Kidney glomerular epithelial cell (primary cell): ENCODE data around the gene CHKB.
"Not testable (repeated sequence)": the region's sequence is repeated elsewhere in the genome, so short reads cannot be mapped to it uniquely, and the experiment has no call there.

Source experiments
- DNase-seq: peaks from one replicate; lab custom pipeline; 2025; lab: John Stamatoyannopoulos, UW

CHKB gene

DNA sequence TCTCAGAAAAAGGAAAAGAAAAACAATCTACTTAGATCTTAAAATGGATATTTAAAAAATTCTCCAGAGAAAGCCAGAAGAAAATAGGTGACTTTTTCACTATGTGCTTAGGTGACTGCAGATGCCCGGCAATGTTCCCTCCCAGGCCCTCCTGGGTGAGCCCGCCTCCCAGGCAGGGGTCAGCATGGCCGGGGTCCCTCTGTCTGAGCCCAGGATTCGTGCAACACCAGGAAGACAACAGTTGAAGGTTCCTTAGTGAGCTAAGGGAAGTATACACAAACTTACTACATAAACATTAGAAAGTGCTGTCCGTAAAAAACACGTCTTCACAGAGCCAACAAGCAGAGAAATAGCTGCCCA, 29.5 kb upstream of the CHKB start:
- DNase-seq = no peak

DNA sequence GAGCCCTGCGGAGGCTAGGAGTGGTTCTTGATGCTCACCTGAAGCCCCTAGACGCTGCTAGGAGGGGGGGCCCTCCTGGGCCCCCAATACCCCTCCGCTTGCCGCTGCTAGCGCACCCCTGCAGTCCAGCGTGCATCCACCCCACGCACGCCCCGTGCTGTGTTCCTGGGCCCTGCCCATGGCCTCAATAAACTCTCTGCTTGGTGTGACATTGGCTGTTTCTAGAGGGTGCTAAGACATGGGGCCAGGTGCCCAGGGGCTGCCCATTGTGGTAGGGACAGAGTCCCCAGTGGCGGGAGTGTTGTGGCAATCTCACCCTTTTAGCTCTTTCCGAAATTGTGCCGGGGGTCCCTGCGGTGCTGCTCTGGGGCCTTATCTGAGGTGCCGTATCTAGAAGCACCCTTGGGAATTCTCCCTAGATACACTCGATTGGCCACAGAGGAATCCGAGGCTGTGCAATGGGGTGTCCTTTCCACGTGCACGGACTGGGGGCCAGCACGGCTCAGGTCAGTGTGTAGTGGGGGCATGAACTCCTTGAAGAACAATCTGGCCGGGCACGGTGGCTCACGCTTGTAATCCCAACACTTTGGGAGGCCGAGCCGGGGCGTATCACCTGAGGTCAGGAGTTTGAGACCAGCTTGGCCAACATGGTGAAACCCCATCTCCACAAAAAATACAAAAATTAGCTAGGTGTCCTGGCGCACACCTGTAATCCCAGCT, 28.9 kb upstream of the CHKB start:
- no peak for DNase-seq

DNA sequence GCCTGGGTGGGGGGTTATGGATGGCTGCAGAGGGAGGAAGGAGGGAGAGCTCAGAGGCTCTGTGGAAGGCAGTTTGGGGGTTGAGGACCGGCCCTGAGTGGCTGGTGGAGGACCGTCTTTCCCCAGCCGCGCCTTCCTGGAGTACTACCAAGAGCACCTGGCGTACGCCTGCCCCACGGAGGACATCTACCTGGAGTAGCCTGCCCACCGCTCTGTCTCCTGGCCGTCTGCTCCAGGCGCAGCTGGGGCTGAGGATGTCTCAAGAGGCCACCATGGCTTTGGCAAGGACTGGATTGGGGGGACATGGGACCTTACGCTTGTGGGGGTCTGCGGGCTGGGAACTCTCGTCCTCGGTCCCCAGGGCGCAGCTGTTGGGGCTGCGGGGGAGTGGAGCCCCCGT, 27.9 kb upstream of the CHKB start:
- no peak for DNase-seq

DNA sequence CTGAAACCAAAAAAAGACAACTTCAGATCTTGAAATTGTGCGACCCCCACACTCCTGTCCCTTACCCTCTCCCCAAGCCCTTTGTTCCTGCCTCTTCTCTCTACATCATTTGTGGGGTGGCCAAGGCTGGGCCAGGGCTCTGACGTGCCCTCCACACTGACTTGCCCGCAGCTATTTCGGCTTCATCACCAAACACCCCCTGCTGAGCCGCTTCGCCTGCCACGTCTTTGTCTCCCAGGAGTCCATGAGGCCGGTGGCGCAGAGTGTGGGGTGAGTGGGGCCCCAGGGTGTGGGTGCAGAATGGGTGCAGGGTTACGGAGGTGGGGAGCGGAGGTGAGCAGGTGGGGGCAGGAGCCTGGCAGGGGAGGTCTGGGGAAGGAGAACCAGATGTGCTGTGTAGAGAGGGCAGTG, 27.4 kb upstream of the CHKB start:
- no peak for DNase-seq

DNA sequence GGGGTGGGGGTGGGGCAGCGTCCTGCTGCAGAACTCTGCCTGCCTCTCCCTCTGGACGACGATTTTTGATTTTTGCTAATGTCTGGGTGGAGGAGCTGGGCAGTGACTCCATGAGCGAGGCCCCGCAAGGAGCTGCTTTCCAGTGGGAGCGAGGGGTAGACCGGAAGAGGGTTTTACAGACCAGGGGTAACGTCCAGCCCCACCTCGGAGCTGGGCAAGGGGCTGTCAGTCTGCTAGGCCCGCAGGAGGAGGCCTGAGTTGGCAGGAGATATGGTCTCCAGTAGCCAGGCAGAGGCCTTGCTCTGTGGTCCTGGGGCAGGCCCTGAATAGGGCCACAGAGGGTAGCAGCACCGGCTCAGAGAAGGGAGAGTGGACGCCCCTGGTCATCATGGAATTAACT, 26.9 kb upstream of the CHKB start:
- DNase-seq = no peak

DNA sequence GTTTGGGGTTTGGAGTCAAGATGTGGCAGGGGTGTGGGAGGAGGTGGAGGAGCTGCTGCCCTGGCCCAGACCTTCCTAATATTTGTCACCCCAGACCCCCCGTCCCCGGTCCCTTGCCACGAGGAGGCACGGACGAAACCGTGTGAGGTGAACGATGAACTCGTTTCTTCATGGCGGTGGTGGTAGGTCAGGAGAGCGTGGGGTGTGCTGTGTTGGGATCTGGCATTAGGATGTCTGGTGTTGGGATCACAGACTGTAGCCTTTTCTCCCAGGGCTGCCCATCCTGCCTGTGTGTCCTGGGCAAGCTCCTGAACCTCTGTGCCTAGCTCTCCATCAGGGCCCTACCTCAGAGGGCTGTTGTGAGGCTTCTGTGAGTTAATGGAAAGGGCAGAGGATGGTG, 26.3 kb upstream of the CHKB start:
- DNase-seq = no peak

DNA sequence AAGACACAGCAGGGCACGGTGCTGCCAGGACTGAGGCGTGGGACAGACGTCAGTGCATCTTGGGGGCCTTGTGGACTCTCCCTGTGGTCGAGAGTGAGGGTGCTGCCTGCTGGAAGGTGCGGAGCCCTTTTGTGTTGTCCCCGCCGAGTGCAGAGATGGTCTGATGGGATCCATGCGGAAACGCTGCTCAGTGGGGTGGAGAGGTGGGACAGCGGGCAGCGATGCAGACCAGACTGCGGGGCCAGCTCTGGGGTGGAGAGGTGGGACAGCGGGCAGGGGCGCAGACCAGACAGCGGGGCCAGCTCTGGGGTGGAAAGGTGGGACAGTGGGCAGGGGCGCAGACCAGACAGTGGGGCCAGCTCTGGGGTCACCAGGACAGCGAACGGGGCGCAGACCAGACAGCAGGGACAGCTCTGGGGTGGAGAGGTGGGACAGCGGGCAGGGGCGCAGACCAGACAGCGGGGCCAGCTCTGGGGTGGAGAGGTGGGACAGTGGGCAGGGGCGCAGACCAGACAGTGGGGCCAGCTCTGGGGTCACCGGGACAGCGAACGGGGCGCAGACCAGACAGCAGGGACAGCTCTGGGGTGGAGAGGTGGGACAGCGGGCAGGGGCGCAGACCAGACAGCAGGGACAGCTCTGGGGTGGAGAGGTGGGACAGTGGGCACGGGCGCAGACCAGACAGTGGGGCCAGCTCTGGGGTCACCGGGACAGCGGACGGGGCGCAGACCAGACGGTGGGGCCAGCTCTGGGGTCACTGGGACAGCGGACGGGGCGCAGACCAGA, 25.6 kb upstream of the CHKB start:
- DNase-seq = not testable (repeated sequence)

DNA sequence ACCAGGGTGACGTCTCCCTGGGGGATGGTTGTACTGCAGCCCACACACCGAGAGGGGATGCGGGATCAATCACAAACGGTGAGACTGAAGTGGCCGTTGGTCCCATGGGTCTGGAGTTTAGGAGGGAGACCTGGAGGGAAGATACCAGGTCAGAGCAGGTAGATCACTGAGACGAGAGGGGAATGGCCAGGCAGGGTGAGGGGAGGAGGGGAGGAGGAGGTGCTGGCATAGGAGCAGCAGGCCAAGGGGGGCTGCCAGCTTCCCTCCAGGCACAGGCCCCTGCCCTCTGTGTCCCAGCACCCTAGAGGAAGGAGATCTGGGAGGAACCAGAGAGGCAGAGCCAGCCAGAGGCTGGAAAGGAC, 25.0 kb upstream of the CHKB start:
- no peak for DNase-seq

DNA sequence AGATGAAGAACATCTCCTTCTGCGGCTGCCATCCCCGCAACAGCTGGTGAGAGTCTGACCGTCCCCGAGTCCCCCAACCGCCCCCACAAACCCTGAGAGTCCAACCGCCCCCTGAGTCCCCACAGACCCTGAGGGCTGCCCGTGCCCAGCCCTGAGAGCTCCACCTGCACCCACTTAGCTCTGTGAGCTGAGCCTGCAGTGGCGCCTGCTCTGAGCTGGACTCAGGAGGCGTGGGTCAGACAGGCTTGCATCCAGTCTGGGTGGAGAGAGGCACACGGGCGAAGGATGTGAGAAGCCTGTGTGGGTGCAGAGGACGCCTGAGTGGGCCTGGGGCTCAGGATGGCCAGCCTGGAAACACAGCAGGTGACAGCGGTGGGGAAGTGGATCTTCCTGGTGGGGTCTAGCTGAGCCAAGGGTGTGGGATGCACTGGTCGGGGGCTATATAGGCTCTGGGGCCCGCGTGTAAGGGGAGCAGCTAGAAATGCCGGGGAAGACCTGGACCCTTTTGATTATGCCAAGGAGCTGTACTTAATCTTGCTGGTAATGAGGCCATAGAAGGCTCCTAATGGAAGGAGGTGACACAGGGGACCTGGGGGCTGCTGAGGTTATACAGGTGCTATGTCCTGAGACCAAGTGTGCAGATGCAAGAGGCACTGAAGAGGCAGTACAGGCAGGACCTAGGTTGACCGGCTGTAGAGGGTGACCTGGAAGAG, 24.5 kb upstream of the CHKB start:
- no peak for DNase-seq

DNA sequence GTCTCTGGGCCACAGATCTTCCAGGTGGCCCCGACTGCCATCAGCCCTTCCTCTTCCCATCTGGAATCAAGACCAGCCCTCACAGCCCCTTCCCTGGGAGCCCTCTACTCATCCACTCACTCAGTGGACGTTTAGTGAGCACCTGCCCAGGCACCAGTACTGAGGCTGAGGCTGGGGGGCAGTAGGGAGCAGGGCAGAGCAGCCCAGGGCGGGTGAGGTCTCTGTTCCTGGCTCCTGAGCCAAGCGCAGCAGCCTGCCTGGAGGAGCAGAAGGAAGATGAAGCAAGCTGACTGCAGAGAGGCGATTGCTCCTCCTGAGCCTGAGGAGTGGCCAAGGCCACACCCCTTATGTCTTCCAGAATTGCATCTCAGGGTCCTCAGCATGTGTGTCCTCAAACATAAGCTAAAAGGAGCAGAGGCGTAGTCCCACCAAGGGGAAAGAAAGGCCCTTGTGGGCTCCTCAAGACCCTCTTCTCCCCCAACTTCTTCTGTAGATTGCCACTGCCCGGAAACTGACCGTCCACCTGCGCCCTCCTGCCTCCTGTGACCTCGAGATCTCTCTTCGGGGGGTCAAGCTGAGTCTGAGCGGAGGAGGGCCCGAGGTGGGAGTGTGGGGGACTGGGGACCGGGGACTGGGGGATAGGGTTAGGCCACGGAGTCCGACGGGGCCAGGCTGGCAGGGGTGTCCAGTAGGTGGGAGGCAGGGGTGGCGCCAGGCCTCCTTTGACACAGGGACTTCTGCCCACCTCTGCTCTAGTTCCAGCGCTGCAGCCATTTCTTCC, 23.7 kb upstream of the CHKB start:
- DNase-seq = no peak

DNA sequence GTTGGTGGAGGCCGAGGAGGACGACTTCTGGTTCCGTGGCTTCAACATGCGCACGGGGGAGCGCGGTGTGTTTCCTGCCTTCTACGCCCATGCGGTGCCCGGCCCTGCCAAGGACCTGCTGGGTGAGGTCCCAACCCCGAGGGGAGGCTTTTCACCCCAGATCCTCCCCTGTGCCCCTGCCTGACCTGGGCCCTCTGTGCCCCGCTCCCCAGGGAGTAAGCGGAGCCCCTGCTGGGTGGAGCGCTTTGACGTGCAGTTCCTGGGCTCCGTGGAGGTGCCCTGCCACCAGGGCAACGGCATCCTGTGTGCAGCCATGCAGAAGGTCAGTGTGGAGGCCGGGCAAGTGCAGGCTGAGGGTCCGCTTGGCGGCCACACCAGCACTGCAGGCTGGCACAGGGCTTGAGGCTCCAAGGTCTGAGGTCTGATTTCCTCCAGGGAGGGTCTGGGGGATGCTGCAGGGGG, 23.0 kb upstream of the CHKB start:
- no peak for DNase-seq

DNA sequence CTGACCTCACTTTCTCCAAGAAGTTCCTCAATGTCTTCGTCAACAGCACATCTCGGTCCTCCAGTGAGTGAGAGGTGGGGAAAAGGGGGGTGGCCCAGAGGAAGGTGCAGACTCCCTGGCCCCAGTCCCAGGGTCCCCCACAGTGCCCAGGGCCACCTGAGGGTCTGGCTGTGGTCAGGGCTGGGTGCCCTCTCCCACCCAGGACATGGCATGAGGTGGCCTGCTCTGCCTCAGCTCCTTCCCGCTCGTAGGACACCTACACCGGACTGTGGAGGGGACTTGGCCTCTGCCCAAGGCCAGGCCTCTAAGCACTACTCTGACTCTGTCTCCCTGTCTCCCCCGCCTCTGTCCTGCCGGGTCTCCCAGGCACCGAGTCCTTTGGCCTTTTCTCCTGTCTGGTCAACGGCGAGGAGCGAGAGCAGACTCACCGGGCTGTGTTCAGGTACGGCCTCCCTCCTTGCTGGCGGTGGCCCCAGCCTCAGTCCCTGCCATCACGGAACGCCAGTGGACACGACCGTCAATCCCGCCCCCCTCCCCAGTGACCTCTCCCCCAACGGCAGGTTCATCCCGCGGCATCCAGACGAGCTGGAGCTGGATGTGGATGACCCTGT, 22.5 kb upstream of the CHKB start:
- no peak for DNase-seq

DNA sequence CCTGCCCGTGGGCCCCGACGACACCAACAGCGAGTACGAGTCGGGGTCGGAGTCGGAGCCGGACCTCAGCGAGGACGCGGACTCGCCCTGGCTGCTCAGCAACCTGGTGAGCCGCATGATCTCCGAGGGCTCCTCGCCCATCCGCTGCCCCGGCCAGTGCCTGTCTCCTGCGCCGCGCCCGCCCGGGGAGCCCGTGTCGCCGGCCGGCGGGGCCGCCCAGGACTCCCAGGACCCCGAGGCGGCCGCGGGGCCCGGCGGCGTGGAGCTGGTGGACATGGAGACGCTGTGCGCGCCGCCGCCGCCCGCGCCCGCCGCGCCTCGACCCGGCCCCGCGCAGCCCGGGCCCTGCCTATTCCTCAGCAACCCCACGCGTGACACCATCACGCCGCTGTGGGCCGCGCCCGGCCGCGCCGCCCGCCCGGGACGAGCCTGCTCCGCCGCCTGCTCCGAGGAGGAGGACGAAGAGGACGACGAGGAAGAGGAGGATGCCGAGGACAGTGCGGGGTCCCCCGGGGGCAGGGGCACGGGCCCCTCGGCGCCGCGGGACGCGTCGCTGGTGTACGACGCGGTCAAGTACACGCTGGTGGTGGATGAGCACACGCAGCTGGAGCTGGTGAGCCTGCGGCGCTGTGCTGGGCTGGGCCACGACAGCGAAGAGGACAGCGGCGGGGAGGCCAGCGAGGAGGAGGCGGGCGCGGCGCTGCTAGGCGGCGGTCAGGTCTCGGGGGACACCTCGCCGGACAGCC, 21.8 kb upstream of the CHKB start:
- DNase-seq = no peak

DNA sequence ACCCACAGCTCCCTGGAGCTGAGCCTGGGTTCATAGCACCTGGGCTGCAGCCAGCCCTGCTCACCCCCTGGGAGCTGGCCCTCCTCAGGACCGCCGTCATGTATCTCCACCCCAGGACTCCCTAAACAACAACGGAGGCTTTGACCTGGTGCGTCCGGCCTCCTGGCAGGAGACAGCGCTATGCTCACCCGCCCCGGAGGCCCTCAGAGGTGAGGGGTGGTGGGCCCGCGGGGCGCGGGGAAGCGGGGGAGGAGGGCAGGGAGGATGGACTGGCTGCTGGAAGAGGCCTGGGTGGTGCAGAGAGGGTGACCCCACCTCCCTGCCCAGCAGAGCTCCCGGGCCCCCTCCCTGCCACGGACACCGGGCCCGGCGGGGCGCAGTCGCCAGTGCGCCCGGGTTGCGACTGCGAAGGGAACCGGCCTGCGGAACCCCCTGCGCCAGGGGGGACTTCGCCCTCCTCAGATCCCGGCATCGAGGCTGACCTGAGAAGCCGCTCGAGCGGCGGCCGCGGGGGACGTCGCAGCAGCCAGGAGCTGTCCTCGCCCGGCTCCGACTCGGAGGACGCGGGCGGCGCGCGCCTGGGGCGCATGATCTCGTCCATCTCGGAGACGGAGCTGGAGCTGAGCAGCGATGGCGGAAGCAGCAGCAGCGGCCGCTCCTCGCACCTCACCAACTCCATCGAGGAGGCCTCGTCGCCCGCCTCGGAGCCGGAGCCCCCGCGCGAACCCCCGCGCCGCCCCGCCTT, 21.0 kb upstream of the CHKB start:
- DNase-seq = no peak

DNA sequence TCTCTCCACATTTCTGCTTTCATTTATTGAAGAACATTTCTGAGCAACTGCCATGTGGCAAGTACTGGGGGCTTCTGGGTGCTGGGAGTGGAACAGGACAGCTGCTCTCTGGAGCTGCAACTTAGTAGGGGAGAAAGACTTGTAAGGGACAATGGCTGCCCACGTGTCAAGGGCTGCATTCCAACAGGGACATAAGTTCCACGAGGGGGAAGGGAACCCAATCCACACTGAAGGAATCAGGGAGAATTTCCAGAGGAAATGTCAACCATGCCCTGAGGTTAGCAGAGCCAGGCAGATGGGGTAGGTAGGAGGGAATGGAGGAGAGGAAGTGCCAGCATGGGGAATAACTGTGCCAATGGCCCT, 19.7 kb upstream of the CHKB start:
- no peak for DNase-seq

DNA sequence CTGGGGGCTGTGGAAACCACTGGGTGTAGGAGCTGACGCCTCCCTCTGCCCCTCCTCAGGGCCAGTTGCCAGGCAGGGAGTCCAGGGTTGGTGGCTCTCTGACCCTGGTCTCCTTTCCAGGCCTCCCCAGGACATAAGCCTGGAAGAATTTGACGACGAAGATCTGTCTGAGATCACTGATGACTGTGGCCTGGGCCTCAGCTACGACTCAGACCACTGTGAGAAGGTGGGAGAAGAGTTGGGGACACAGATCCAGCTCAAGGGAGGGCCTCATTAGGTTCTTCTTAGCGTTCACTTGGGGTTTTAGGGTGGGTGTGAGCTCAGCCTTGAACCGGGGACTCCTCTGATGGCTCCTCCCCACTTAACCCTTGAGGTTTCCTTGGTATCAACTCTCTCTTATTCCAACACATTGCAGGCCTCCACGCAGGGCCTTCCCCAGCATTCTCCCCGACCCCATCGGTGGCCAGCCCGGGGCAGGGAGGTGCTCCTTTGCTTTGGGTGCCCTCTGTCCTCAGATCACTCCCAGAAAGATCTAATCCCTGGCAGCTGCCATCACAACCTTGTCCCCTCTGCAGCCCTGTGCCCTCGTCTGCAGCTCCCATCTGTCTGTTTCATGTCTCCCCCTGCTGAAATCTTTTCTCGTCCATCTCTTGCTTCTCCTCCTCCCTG, 19.2 kb upstream of the CHKB start:
- no peak for DNase-seq

DNA sequence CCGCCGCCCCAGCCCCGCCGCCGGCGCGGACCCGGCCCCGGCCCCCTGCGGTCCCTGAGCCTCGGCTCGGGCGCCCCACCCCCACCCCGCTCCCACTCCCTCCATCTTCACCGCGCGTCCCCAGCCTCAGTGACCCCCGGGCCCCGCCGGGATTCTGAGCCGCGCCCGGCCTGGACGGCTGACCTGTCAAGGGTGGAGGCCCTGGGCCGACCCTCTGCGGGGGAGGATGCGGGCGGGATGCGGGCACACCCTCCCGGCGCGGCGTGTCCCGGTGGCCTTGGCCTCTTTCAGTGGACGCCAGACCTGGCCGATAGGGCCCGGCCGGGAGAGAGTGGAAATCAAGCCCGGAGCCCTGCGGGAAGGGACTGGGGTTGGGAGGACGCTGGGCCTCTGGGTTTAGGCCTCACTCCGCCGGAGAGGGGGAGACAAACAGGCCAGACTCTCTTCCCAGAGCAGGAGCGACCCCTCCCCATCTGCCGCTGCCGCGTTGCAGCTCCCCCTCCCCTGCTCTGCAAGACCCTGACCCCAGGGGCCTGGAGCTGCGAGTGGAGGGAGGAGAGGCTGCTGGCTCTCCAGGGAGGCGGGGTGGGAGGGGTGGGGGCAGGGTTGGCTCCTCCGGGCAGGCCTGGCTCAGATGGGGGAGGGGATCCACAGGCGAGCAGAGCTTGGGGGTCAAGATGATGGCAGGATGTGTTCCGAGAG, 18.5 kb upstream of the CHKB start:
- no peak for DNase-seq

DNA sequence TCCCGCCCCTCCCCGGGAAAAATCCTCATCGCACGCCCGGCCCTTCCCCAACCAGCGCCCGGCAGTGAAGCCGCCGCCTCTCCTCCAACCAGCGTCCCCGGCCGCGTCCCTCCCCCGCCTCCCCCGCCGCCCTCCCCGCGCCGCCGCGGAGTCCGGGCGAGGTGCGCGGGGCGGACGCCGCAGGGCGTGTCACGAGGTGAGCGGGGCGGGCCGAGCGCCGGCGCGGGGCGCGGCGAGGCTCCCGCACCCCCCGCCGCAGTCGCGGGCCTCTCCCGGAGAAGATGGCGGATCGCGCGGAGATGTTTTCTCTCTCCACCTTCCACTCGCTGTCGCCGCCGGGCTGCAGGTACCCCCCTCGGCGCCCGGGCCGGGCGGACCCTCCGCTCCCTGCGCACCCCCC, 17.9 kb upstream of the CHKB start, which contains the start of gene MAPK8IP2:
TSS of gene MAPK8IP2 (plus strand) at position 256 of the 400 bp plus-strand sequence. CDS start at position 282, 26 bp downstream.
- no peak for DNase-seq

DNA sequence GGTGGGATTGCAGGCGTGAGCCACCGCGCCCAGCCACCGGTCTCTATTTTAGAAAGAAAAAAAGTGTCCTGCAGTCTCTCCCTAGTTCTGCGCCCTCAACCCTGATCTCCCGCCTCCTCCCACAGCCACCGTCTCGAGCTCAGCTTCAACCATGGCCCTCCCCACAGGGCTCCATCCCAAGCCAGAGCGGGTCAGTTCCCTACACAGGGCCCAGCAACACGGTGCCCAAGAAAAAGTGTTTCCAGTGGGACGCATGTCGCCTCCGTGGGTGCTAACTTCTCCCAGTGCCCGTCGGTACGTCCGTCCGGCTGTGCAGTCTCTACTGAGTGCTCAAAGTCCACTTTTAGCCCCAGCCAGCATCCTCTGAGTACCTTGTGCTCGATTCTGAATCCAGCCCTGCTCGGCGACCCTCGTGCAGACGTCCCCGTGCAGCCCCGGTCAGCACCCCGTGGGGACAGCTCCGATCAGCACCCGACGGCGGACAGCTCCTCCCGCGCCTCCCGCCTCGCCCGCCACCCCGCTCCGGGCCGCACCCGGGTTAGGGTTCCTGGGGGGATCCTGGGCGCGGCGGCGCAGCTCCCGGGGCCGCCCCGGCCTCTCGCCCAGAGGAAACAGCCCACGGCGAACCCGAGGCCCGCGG, 17.3 kb upstream of the CHKB start:
- DNase-seq = no peak
